Liver (tissue), 9 donors: ENCODE measurements around the gene KSR1. TPM values are rescaled to one million over a fixed set of nuclear protein-coding genes. Genes with fewer than 3 reads are reported as not detected.

Experiments used
- DNase-seq: peaks from one replicate; pipeline ENCODE4 v3.0.0-alpha.2; 2017; ENCODE audit warnings: low spot score
- H3K27ac ChIP-seq, 2 donors: one replicate each; pipeline ENCODE4 v1.7.0; 2013; ENCODE audit warnings: inconsistent platforms in 2 of 2, low read length in 2 of 2, control low read depth in 1 of 2, low read depth in 1 of 2, mild to moderate bottlenecking in 1 of 2
- H3K27me3 ChIP-seq, 4 donors: one replicate each; pipeline versions ENCODE4 v1.6.1 to v1.7.0; 2013; ENCODE audit warnings: low read length in 3 of 4, inconsistent platforms in 1 of 4, mild to moderate bottlenecking in 1 of 4, moderate library complexity in 1 of 4; ENCODE audit not compliant: control insufficient read depth in 4 of 4, insufficient read depth in 4 of 4
- H3K36me3 ChIP-seq, 4 donors: one replicate each; pipeline versions ENCODE4 v1.6.1 to v1.7.0; 2013; ENCODE audit warnings: low read length in 3 of 4, mild to moderate bottlenecking in 3 of 4, low read depth in 1 of 4, moderate library complexity in 1 of 4; ENCODE audit not compliant: control insufficient read depth in 4 of 4, insufficient read depth in 3 of 4
- H3K4me1 ChIP-seq, 4 donors: one replicate each; pipeline versions ENCODE4 v1.6.1 to v1.7.0; 2013; ENCODE audit warnings: low read length in 3 of 4, mild to moderate bottlenecking in 3 of 4, moderate library complexity in 1 of 4; ENCODE audit not compliant: control insufficient read depth in 4 of 4, insufficient read depth in 4 of 4
- H3K4me3 ChIP-seq, 3 donors: one replicate each; pipeline versions ENCODE4 v1.6.1 to v1.7.0; 2013; ENCODE audit warnings: low read length in 3 of 3, control low read depth in 1 of 3, low read depth in 1 of 3, mild to moderate bottlenecking in 1 of 3
- H3K9ac ChIP-seq, 2 donors: one replicate each; pipeline ENCODE4 v1.7.0; 2013; ENCODE audit warnings: low read length in 2 of 2, mild to moderate bottlenecking in 2 of 2, moderate library complexity in 2 of 2, control low read depth in 1 of 2, low read depth in 1 of 2
- H3K9me3 ChIP-seq, 4 donors: one replicate each; pipeline versions ENCODE4 v1.6.1 to v1.7.0; 2013; ENCODE audit warnings: low read length in 3 of 4; ENCODE audit not compliant: control insufficient read depth in 4 of 4
- ATF3 ChIP-seq: IDR thresholded peaks from 2 replicates; pipeline ENCODE4 v1.6.1; 2016; ENCODE audit warnings: antibody characterized with exemption
- CTCF ChIP-seq: fragments of 150-350 bp; IDR thresholded peaks from 2 replicates; pipeline ENCODE4 v1.5.1; 2017; ENCODE audit warnings: improper control_type of control experiment, low read depth, low read length; ENCODE audit not compliant: missing input control
- EGR1 ChIP-seq, 2 donors: IDR thresholded peaks; 2 replicates each; pipeline ENCODE4 v1.6.1; 2016 to 2018; ENCODE audit warnings: antibody characterized with exemption in 2 of 2, low read depth in 2 of 2
- FOXA1 ChIP-seq: IDR thresholded peaks from 2 replicates; pipeline ENCODE4 v1.6.1; 2016; ENCODE audit warnings: antibody characterized with exemption
- GABPA ChIP-seq, 2 donors: IDR thresholded peaks in 1 of 2; conservative IDR thresholded peaks in 1 of 2; 2 replicates each; pipeline ENCODE4 v1.6.1; 2016; ENCODE audit warnings: antibody characterized with exemption in 2 of 2, mild to moderate bottlenecking in 1 of 2, moderate library complexity in 1 of 2
- HNF4A ChIP-seq, 2 donors: conservative IDR thresholded peaks; 2 replicates each; pipeline ENCODE4 v1.6.1; 2016; ENCODE audit warnings: antibody characterized with exemption in 2 of 2, mild to moderate bottlenecking in 2 of 2
- HNF4G ChIP-seq: IDR thresholded peaks from 2 replicates; pipeline ENCODE4 v1.6.1; 2016; ENCODE audit warnings: antibody characterized with exemption
- JUND ChIP-seq, 2 donors: IDR thresholded peaks; 2 replicates each; pipeline ENCODE4 v1.6.1; 2016; ENCODE audit warnings: antibody characterized with exemption in 2 of 2
- MAX ChIP-seq: IDR thresholded peaks from 2 replicates; pipeline ENCODE4 v1.6.1; 2016; ENCODE audit warnings: antibody characterized with exemption
- NR2F2 ChIP-seq: IDR thresholded peaks from 2 replicates; pipeline ENCODE4 v1.6.1; 2016; ENCODE audit warnings: antibody characterized with exemption
- RAD21 ChIP-seq, 2 donors: IDR thresholded peaks; 2 replicates each; pipeline ENCODE4 v1.6.1; 2016; ENCODE audit warnings: antibody characterized with exemption in 2 of 2, mild to moderate bottlenecking in 2 of 2
- REST ChIP-seq: IDR thresholded peaks from 2 replicates; pipeline ENCODE4 v1.6.1; 2016; ENCODE audit warnings: antibody characterized with exemption, mild to moderate bottlenecking
- RXRA ChIP-seq, 2 donors: IDR thresholded peaks; 2 replicates each; pipeline ENCODE4 v1.6.1; 2017 to 2018; ENCODE audit warnings: antibody characterized with exemption in 2 of 2, mild to moderate bottlenecking in 1 of 2
- SP1 ChIP-seq: IDR thresholded peaks from 2 replicates; pipeline ENCODE4 v1.6.1; 2018; ENCODE audit warnings: antibody characterized with exemption, mild to moderate bottlenecking
- TAF1 ChIP-seq: conservative IDR thresholded peaks from 2 replicates; pipeline ENCODE4 v1.6.1; 2016; ENCODE audit warnings: antibody characterized with exemption, mild to moderate bottlenecking
- YY1 ChIP-seq: IDR thresholded peaks from 2 replicates; pipeline ENCODE4 v1.6.1; 2016; ENCODE audit warnings: antibody characterized with exemption, mild to moderate bottlenecking
- ZBTB33 ChIP-seq: IDR thresholded peaks from 2 replicates; pipeline ENCODE4 v1.6.1; 2016; ENCODE audit warnings: antibody characterized with exemption
- WGBS: extraction: QIAGEN DNeasy Blood & Tissue Kit; methylation state at CpG from one replicate; pipeline ENCODE4 v1.1.7; 2013; 5-methylcytosine and 5-hydroxymethylcytosine counted together
- polyA plus RNA-seq, 2 donors: library from polyadenylated mRNA; stranded (reverse) in 1 of 2; unstranded in 1 of 2; fragments of 200-250 nt in 1 of 2; fragments of >200 nt in 1 of 2; fragmentation: Nextera tagmentation in 1 of 2; extraction: Ambion mirVana in 1 of 2; gene quantifications; one replicate each; pipeline versions ENCODE4 v1.2.1 to v1.2.3, GENCODE V29; 2013 to 2015
- total RNA-seq, 2 donors: library from RNA; depleted of rRNA; stranded (reverse); fragments of >200 nt; gene quantifications; one replicate each; pipeline ENCODE4 v1.2.3, GENCODE V29; 2014
- donor health status: healthy.
- donor health status: healthy.
- donor health status: healthy.
- donor health status: healthy.
- donor health status: healthy.

KSR1 gene
- total and polyA plus RNA-seq, 4 donors = 1.2 to 9.0 (median 4.1) TPM

- H3K27me3 ChIP-seq = no peaks in the 10 kb centered on the region
- no peak for DNase-seq
- TF ChIP-seq CTCF (no peak), HNF4G (no peak), REST (no peak), EGR1 (IDR thresholded peaks at IDR 0.05; ENCODE audit: low read depth in 2 of 2) (no peak), TAF1 (no peak), FOXA1 (no peak), RXRA (IDR thresholded peaks at IDR 0.05) (no peak), YY1 (no peak), NR2F2 (no peak), HNF4A (conservative IDR thresholded peaks at IDR 0.05) (no peak), JUND (IDR thresholded peaks at IDR 0.05) (no peak), GABPA (IDR thresholded peaks at IDR 0.05 in 1 of 2, conservative IDR thresholded peaks at IDR 0.05 in 1 of 2) (no peak), ATF3 (no peak), ZBTB33 (no peak), RAD21 (IDR thresholded peaks at IDR 0.05) (no peak), SP1 (no peak), MAX (no peak)
- H3K9ac ChIP-seq = no peak overlapping the region
- H3K9me3 ChIP-seq = no peaks in the 10 kb centered on the region
- H3K4me1 ChIP-seq = peaks cover 0 to 10% (median 4%) of the 10 kb centered on the region in 4 donors
- 77% methylated on average over 6 of the region's 6 CpGs for WGBS
- no peak overlapping the region for H3K4me3 ChIP-seq
- H3K36me3 ChIP-seq = no peaks in the 10 kb centered on the region
- H3K27ac ChIP-seq = no peak overlapping the region
Measured at GRCh38 chr17:27522028-27522635, 65.9 kb downstream of the KSR1 start.
